HG02943 (cell line): Measurements from ENCODE around the gene CFAP92.

ENCODE experiments used
- ATAC-seq: cut with Tn5 transposase; IDR thresholded peaks from one replicate; pipeline ENCODE4 v1.9.1; 2021; ENCODE audit warnings: mild to moderate bottlenecking, low read depth, moderate library complexity; ENCODE audit not compliant: unreplicated experiment

The CFAP92 gene

DNA sequence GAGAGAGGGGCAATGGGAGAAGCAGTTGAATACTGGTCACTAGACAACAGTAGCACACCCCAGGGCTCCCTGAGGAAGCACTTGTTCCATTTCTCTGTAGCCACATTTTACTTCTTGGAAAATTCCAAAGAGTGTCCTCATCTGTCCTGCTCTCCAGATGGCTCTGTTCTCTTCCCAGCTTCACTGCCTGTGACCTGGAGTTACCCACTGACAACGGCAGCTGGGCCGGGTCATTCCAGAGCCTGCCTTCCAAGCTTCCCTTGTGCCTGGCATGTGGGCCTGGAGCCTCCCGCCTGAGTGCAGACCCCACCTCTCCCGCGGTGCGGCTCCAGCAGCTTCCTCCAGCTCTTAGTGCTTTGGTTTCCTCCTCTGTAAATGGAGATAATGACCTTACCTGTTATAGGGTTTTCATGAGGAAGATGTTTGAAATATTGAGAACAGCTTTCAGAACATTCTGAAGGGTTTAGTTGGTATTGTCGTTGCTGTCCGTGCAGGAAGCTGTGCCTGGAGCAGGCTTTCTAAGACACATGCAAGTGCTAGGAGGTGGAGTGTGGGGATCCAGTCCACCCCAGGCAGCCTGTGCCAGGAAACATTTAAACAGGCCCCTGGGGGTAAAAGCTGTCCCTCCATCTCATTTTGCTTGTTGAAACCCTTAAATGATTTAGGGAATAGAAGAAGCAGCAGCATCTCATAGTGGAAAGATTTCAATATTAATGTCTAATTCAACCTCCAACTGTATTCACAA, 32.0 kb upstream of the CFAP92 start:
- no peak for ATAC-seq

DNA sequence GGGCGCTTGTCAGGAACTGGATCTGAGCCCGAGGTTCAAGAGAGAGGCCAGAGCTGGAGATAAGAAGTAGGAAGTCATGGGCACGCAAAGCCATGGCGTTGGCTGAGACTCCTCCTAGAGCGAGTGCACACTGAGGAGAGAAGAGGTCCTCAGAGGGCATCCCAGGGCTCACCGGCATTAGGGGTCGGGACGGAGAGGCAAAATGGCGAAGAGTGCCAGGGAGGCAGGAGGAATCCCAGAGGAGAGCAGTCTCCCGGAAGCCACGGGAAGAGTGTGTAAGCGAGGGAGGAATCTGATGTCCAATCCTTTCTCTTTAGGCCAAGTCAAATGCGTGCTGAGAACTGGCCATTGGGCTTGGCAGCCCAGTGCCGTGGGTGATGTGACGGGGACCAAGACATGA, 31.2 kb upstream of the CFAP92 start:
- ATAC-seq: no peak

DNA sequence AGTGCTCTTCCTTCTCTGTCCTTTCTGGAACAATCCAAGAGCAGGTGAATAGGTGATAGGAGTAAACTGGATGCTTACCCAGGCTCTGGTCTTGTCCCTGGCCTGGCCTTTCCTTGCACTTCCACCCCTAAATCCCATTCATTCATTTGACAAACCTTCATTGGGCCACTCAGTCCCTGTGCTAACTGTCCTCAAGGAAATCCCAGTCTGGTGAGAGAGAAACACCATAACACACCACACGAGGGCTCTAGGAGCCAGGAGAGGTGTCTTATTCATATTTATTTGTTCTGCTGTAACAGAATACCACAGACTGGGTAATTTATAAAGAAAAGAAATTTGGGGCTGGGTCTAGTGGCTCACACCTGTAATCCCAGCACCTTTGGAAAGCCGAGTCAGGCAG, 30.0 kb upstream of the CFAP92 start:
- ATAC-seq: no peak

DNA sequence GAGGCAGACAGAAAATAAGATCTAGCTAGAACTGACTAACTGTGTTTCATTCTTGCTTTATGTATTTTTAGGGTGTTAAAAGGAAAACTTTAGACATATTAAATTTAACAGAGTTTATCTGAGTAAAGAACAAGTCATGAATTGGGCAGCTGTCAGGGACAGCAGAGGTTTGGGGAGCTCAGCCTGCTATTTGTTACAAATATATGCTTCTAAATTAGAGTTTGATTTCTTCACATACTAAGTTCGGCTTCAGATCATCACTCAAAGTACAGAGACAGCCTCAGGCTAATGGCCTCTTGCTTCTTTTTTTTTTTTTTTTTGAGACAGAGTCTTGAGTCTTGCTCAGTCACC, 29.1 kb upstream of the CFAP92 start:
- no peak for ATAC-seq

DNA sequence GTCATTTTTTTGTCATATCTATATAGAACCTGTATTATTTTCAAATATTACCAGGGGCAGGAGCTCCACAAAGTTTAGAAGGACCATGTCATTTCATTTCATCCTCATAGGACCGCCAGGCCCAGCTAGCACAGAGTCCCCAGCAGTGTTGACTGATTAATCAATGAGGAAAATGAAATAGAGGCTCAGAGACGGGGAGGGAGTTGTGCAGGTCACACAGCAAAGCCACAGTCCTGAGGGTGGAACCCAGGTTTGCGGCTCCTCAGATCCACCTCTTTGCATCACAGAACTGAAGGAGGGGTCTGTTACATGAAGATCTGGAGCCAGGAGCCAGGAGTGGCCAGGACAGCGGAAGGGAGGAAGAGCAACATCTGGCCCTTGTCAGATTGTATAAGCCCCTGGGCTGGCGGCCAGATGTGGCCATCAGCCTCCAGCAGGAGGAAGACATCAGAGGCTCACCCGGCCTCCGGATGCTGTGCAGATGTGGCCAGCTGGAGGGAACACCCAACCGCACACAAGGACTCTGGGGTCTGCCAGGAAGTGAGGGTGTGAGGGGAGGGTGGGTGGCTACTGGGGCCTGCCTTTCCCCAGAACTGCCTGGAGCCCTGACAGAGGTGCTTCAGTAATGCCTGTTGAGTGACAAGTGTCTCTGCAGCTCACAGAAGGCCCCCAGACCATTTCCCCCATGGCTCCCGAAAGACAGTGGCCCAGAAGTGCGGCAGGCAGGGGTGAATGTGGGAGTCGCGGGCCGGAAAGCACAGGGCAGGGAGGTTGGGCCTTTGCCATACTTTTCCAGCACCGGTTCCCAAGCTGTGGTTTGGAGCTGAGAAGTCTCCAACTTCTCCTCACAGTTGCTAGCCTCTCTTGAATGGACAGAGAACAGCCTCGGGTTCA, 28.5 kb upstream of the CFAP92 start:
- ATAC-seq: no peak

DNA sequence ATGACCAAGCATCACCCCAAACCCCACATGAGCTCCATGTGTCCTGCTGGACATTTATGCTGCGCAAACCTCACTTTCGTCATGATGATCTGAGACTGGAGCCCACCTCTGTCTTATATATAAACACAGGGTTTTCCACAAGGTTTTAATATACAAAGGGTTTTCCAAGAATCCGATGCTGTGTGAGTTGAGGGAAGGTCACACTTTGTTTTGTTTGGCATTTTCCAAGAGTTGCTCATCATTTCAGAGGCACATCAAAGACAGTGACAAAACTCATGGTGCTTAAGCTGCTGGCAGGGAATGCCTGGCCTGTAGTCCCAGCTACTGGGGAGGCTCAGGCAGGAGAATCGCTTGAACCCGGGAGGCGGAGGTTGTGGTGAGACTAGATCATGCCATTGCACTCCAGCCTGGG, 27.3 kb upstream of the CFAP92 start:
- no peak for ATAC-seq

DNA sequence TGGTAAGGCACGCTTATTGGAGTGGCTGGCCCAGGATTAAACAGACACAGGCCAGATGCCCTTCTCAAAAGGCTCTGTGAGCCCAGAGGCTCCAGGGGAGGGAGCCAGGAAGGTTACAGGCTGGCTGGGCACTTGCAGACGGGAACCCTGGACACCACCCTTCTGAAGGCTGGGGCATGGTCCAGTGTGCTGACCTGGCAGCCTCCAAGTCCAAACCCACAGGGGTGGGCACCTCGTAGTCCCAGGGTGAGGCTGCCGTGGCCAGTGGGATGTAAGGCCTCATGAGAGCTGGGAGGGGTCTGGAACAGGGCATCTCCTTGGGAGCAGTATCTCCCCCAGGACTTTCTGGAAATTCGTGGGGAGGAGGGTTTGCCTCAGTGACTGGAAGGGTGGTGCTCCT, 26.8 kb upstream of the CFAP92 start:
- no peak for ATAC-seq

DNA sequence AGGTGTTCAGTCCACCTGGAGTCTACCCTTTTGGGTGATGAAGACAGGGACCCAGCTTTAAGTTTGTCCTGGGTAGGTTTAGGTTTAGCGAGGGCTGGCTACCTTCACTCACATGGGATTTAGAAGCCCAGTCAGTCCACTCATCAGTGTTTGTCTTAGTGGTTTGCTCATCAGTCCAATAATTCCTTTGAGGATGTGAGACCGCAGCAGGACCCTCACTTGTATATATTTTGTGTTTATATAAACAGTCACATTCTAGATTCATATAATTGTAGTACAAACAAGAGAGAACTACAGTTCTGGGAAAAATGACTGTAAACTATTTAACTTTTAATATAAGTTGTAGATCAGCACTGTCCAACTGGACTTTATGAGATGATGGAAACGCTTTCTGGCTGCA, 25.4 kb upstream of the CFAP92 start:
- ATAC-seq: no peak

DNA sequence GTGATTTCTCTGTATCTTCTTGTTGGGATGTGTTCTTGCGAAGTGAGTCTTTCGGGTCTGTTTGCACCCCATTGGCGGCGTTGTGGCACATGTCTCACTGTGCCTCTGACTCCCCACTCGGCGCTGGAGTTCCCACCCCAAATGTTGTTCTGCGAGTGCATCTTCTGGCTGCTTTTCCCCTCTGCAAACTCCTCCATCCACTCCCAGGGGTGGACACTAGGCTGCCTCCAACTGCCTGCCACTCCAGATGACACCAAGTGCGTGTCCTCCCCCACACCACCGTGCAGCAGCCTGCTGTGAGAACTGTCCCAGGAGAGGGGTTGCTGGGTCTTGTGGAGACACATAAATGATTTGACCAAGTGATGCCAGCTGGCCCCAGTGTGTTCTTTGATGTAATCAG, 24.9 kb upstream of the CFAP92 start:
- ATAC-seq: no peak

DNA sequence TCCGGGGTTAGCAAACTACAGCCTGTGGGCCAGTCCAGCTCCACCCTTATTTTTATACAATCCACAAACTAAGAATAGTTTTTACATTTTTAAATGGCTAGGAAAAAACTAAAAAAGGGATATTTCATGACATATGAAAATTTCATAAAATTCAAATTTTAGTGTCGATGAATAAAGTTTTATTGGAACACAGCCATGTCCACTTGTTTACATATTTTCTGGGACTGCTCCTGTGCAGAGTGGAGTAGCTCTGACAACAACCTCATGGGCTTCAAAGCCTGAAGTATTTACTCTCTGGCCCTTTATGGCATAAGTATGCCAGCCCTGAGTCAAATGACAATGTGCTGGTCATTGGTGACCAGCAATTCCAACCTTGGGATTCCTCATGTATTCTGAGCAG, 24.4 kb upstream of the CFAP92 start:
- ATAC-seq: no peak

DNA sequence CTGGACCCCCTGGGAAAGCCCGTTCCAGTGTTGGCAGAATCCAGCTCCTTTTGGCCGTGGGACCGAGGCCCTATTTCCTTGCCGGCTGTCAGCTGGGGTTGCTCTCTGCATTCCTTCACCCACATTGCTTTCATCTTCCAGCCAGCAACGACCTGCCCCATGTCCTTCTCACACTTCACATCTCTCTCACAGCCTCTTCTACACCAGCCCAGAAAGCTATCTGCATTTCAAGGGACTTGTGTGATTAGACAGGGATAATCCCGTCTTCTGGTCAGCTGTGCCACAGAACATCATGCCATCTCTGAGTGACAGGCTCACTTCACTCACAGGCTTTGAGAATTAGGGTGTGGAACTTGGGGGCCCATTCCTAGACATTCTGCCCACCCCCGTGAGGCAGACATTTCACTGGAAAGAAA, 23.6 kb upstream of the CFAP92 start:
- no peak for ATAC-seq

DNA sequence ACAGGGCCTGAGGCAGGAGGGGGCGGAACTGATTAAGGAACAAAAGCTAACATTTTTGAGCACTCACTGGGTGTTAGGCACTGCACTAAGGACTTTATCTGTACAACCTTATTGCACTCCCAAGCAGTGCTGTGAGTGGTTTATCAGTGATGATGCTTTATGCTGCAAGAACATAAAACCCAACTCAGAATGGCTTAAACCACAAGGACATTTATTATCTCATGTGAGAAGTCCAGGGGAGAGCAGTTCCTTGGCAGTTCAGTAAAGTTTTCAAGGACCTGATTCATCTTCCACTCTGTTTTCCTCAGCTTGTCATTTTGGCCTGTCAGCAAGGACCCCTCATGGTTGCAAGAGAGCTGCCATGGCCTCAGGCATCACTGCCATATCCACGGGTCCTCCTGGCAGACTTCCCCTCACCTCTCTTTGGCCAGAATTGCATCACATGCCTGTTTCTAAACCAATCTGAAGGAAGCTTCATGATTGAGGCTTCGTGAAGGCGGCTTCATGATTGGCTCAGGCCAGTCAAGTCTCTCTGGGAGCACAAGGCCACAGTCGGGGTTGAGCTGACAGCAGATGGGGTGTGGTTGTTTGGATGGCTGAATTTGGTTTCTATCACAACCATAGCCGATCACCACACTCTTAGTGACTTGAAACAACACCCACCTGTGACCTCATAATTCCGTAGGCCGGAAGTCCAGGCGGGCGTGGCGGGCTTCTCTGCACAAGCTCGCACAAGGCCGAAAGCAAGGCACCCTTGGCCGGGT, 23.0 kb upstream of the CFAP92 start:
- no peak for ATAC-seq

DNA sequence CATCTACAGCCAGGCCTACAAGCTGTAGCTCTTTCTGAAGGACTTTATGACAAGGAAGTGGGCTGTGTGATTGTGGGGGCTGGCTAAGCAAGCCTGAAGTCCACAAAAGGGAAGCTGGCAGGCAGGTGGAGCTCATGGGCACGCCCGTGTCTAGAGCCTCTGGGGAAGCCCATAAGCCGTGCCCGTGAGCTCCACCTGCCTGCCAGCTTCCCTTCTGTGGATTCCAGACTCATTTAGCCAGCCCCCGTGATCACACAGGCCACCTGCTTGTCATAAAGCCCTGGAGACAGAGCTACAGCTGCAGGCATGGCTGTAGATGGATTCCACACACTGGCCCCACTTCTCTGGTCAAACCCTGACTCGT, 22.5 kb upstream of the CFAP92 start:
- ATAC-seq: no peak

DNA sequence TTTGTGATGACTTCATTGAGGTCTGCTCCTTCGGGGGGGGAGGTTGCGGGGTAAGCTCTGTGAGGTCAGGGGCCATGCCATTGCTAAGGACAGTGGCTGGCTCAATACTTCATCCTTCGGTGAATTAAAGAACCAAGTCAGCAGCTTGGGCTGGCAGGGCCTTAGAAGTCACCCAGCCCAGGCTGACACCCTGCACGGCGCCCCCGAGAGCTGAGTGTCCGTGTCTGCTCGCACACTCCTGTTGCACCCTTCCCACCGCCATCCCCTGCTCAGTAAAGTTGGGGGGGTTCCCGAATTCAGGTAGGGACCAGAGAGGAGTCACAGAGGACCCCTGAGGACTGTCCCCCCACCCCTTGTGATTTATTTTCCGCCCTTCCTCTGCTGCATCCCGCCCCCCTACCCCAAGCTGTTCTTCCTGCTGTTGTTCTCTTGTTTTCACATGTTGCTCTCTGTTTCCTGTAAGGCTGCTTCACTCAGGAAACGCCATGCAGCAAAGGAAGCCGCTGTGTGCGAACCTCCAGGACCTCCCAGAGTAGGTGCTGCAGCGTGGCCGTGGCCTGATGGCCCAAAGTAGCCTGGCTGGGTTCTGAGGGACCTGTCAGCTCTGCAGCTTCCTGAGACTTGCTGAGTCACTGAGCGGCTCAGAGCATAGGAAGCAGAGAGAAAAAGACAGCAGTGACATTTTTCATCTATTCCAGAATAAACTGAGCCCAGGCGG, 21.7 kb upstream of the CFAP92 start:
- no peak for ATAC-seq

DNA sequence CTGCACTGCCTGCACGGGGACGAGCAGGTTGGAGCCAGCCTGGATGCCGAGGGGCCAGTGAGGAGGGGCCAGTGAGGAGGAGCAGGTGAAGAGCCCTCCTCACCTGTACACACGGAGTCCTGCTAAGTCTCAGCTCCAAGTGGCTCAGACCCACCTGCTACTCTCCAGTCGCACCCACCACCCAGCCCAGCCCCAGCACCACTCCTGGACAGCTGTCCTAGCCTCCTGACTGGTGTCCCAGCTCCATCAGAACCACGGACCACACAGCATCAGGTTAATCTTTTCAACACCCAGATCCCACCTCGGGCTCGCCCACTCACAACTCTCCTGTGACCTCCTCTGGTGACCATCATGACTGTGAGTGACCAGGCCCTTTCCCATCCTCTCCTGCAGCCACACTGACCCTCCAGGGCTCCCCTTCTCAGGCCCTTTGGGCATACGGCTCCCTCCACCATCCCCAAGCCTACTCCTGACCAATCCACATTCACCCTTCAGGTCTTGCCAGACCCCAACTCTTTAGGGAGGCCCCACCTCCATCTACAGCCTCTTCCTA, 21.0 kb upstream of the CFAP92 start:
- no peak for ATAC-seq

DNA sequence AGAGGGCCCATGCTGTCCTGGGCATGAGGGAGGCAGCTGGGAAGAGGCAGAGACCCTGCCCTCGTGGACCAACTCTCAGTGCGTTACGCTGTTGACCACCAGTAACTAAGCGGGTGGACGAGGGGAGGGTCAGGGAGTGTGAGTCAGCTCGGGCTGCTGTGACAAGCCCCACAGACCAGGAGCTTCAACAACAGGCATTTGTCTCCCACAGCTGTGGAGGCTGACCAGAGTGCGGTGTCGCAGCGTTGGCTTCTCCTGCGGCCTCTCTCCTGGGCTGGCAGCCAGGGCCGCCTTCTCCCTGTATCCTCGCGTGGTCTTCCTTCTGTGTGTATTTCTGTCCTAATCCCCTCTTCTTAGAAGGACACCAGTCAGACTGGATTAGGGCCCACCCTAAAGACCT, 20.3 kb upstream of the CFAP92 start:
- ATAC-seq: no peak

DNA sequence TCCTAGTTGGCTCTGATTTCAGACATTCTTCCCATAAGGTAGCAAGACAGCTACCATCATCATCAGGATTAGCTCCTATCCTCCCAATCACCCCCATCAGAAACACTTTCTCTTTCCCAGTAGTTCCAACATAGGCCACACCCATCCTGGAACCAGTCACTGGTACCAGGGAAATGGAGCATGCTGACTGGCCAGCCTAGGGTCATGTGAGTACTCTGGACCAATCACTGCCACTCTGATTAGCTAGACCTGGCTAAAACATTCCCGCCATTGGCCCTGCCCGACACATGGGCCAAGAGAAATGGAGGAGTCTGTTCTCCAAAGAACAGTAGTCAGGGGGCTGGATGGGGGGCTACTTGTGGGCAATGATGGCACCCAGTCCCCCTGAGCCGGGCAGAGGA, 19.6 kb upstream of the CFAP92 start:
- no peak for ATAC-seq

DNA sequence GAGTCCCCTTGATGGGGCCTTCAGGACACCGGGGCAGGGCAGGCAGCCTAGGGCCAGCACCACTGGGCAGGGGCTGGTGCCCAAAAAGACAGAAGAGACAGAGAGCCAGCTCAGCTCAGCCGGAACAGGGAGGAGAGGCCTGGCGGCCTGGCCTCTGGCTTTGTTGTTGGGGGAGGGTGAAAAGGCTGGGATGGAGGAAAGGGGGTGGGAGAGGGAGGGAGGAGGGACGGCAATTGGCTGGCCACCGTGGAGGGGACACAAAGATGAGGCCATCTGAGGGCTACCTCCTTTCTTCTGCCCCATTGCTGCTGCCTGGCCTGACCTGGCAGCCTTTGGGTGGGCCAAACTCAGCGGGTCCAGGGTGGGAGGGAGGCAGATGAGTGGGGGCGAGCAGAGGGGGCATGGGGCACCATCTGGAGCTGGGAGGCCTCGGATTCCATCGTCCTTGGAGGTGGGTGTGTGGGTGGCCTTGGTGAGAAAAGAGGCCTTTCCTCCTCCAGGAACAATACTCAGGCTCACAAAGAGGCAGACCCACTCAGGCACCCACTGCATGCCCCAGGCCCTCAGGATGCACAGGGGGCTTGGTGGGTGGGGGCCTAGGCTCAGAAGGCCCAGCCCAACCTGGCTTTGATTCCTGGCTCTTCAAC, 16.6 kb upstream of the CFAP92 start:
- no peak for ATAC-seq

DNA sequence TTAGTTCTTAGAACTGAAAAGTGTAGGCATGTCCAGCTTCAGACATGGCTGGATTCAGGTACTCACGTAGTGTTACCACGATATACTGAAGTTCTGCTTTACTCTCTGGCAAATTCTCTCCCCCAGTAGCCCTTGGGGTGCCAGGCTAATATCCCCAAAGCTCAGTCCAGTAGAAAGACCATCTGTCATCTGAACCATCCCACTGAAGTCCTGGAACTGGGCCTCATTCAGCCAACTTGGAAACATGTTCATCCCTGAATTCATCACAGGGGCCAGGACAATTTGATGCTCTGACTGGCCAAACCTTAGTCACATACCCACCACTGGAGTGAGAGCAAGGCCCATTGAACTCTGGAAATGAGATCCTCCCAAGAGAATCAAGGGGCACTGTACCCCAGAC, 15.4 kb upstream of the CFAP92 start:
- ATAC-seq: no peak

DNA sequence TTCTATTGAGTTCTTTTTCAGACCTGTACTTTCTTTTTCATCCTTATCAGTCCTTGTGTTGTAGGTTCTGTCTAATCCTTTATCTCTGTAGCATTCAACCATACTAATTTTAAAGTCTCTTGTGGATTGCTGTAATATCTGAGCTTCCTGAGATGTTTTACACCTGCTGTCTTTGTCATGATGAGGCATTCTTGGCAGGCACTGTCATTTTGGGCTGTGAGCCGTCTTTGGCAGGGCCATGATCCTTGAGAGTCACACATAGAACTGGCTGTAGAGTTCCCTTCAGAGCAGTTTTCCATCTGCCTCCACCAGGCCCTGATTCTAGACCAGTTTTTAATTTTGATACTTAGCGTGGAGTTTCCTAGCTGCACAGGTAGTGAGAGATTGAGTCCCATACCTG, 13.9 kb upstream of the CFAP92 start:
- ATAC-seq: no peak
